Measurements from ENCODE around the gene APOL5. TPM values are rescaled to one million over a fixed set of nuclear protein-coding genes. Genes with fewer than 3 reads are reported as not detected.
"Not testable (repeated sequence)": the region's sequence is repeated elsewhere in the genome, so short reads cannot be mapped to it uniquely, and the experiment has no call there.

APOL5 gene
- total RNA-seq, 2 donors from 2014 or later = not detected

GRCh38 chr22:35697142-35697541 is 20.5 kb upstream of the APOL5 start:
- H3K27ac ChIP-seq = no peak overlapping the region
- TF ChIP-seq CTCF (IDR thresholded peaks at IDR 0.05) (no peak), POLR2A (IDR thresholded peaks at IDR 0.05) (no peak)
- intact Hi-C loops (cut with DNase I) = no loop called here
- DNase-seq = no peak
- no peaks in the 10 kb centered on the region for H3K36me3 ChIP-seq (replicated peaks in 1 of 2; ENCODE audit: insufficient read depth in 1 of 2, low read depth in 2 of 2)
- H3K4me1 ChIP-seq = no peaks in the 10 kb centered on the region
- WGBS, 2 donors = 67 to 80% methylated on average over 12 to 14 of the region's 14 CpGs
- H3K4me3 ChIP-seq = no peak overlapping the region
- H3K27me3 ChIP-seq = no peaks in the 10 kb centered on the region
- no peak for ATAC-seq
- no peaks in the 10 kb centered on the region for H3K9me3 ChIP-seq

- 68 to 77% methylated on average over 3 to 5 of the region's 6 CpGs for WGBS, 2 donors
- ATAC-seq; H3K9me3 ChIP-seq; H3K36me3 ChIP-seq (replicated peaks in 1 of 2; ENCODE audit: insufficient read depth in 1 of 2, low read depth in 2 of 2); H3K27ac ChIP-seq; intact Hi-C loops (cut with DNase I); H3K4me1 ChIP-seq; DNase-seq; H3K4me3 ChIP-seq; H3K27me3 ChIP-seq: not testable (repeated sequence)
Observed at GRCh38 chr22:35699852-35700251, 17.8 kb upstream of the APOL5 start.

GRCh38 chr22:35703861-35704584 is 13.6 kb upstream of the APOL5 start:
- Histone ChIP-seq H3K36me3 (replicated peaks in 1 of 2; ENCODE audit: insufficient read depth in 1 of 2, low read depth in 2 of 2) (no peaks in the 10 kb centered on the region), H3K4me3 (no peak overlapping the region), H3K4me1 (no peaks in the 10 kb centered on the region), H3K9me3 (no peaks in the 10 kb centered on the region), H3K27me3 (no peaks in the 10 kb centered on the region), H3K27ac (no peak overlapping the region)
- intact Hi-C loops (cut with DNase I) = no loop called here
- ATAC-seq (no peak), DNase-seq (no peak)
- 81 to 83% methylated on average over 7 of the region's 7 CpGs for WGBS, 2 donors
- TF ChIP-seq CTCF (IDR thresholded peaks at IDR 0.05) = no peak

- H3K9me3 ChIP-seq = no peaks in the 10 kb centered on the region
- 88 to 93% methylated on average over 3 of the region's 3 CpGs for WGBS, 2 donors
- no peaks in the 10 kb centered on the region for H3K36me3 ChIP-seq (replicated peaks in 1 of 2; ENCODE audit: insufficient read depth in 1 of 2, low read depth in 2 of 2)
- H3K27me3 ChIP-seq = no peaks in the 10 kb centered on the region
- TF ChIP-seq CTCF (IDR thresholded peaks at IDR 0.05) (no peak), POLR2A (IDR thresholded peaks at IDR 0.05) (no peak)
- ATAC-seq (no peak), DNase-seq (no peak)
- intact Hi-C loops (cut with DNase I) = no loop called here
- no peaks in the 10 kb centered on the region for H3K4me1 ChIP-seq
- no peak overlapping the region for H3K27ac ChIP-seq
- H3K4me3 ChIP-seq = no peak overlapping the region
Observed at GRCh38 chr22:35705141-35705540, 12.5 kb upstream of the APOL5 start.

GRCh38 chr22:35708453-35708852 is 9.2 kb upstream of the APOL5 start:
- Histone ChIP-seq H3K9me3 (peaks cover 0 to 5% (median 0%) of the 10 kb centered on the region in 3 donors), H3K36me3 (replicated peaks in 1 of 2; ENCODE audit: insufficient read depth in 1 of 2, low read depth in 2 of 2) (no peaks in the 10 kb centered on the region), H3K4me3 (no peak overlapping the region), H3K4me1 (no peaks in the 10 kb centered on the region), H3K27me3 (no peaks in the 10 kb centered on the region), H3K27ac (no peak overlapping the region)
- ATAC-seq = no peak
- WGBS, 2 donors = 38 to 62% methylated on average over 7 of the region's 7 CpGs
- TF ChIP-seq CTCF (IDR thresholded peaks at IDR 0.05) (no peak), POLR2A (IDR thresholded peaks at IDR 0.05) (no peak)
- DNase-seq = no peak
- intact Hi-C loops (cut with DNase I) = no loop called here

Data from body of pancreas (tissue), 4 donors.